ENCODE measurements around the gene DNAJC3.
"Not testable (repeated sequence)": the region's sequence is repeated elsewhere in the genome, so short reads cannot be mapped to it uniquely, and the experiment has no call there.

DNAJC3 gene

GRCh38 chr13:95784161-95784899, 107.4 kb downstream of the DNAJC3 start:
- no peak for DNase-seq

- no peak for DNase-seq
These were observed 108.0 kb downstream of the DNAJC3 start for GRCh38 chr13:95784900-95785290.

GRCh38 chr13:95787356-95788099, 110.6 kb downstream of the DNAJC3 start:
- no peak for DNase-seq

- DNase-seq: no peak
These were observed 111.1 kb downstream of the DNAJC3 start for GRCh38 chr13:95788100-95788463.

GRCh38 chr13:95789315-95789714, 112.4 kb downstream of the DNAJC3 start:
- not testable (repeated sequence) for DNase-seq

- DNase-seq: no peak
These were observed 114.3 kb downstream of the DNAJC3 start for GRCh38 chr13:95791084-95791722.

- no peak for DNase-seq
These were observed 116.1 kb downstream of the DNAJC3 start for GRCh38 chr13:95793018-95793555.

GRCh38 chr13:95793781-95794180, 116.8 kb downstream of the DNAJC3 start:
- DNase-seq: no peak

- no peak for DNase-seq
These were observed 120.1 kb downstream of the DNAJC3 start for GRCh38 chr13:95797016-95797415.

GRCh38 chr13:95800436-95800835, 123.5 kb downstream of the DNAJC3 start:
- DNase-seq: no peak

- no peak for DNase-seq
These were observed 124.9 kb downstream of the DNAJC3 start for GRCh38 chr13:95801825-95802224.

GRCh38 chr13:95805921-95806320, 129.0 kb downstream of the DNAJC3 start:
- no peak for DNase-seq

GRCh38 chr13:95809429-95809828, 132.5 kb downstream of the DNAJC3 start:
- DNase-seq: no peak

- DNase-seq: no peak
These were observed 136.2 kb downstream of the DNAJC3 start for GRCh38 chr13:95813139-95813538.

- no peak for DNase-seq
These were observed 137.6 kb downstream of the DNAJC3 start for GRCh38 chr13:95814495-95814894.

- DNase-seq: no peak
These were observed 145.4 kb downstream of the DNAJC3 start for GRCh38 chr13:95822303-95822702.

- DNase-seq: no peak
These were observed 156.2 kb downstream of the DNAJC3 start for GRCh38 chr13:95833126-95833525.

- DNase-seq: no peak
These were observed 156.8 kb downstream of the DNAJC3 start for GRCh38 chr13:95833719-95834118.

- peak; percentile 72 to 77 for DNase-seq
These were observed 157.3 kb downstream of the DNAJC3 start for GRCh38 chr13:95834134-95834765.

GRCh38 chr13:95841894-95842293, 165.0 kb downstream of the DNAJC3 start:
- DNase-seq: no peak

GRCh38 chr13:95842898-95843297, 166.0 kb downstream of the DNAJC3 start:
- no peak for DNase-seq
